Vagina (tissue), 2 donors: Measurements from ENCODE around the gene ARFRP1. TPM values are rescaled to one million over a fixed set of nuclear protein-coding genes. Genes with fewer than 3 reads are reported as not detected.

Source experiments
- DNase-seq, 2 donors: peaks; one replicate each; pipeline ENCODE4 v3.0.0-alpha.2; 2017; ENCODE audit errors: extremely low spot score in 2 of 2
- H3K27ac ChIP-seq: fragments of 200-600 bp; sonication (generic); one replicate; pipeline ENCODE4 v1.5.1; 2019
- H3K27me3 ChIP-seq: fragments of 200-600 bp; sonication (generic); one replicate; pipeline ENCODE4 v1.5.1; 2019
- H3K36me3 ChIP-seq, 2 donors: fragments of 200-600 bp; sonication (generic); one replicate each; pipeline ENCODE4 v1.5.1; 2017 to 2019
- H3K4me1 ChIP-seq: fragments of 200-600 bp; sonication (generic); one replicate; pipeline ENCODE4 v1.5.1; 2019
- H3K4me3 ChIP-seq, 2 donors: fragments of 200-600 bp; sonication (generic); 1 replicate in 1 of 2; 2 replicates in 1 of 2; pipeline ENCODE4 v1.5.1; 2016 to 2019
- H3K9me3 ChIP-seq: fragments of 200-600 bp; sonication (generic); one replicate; pipeline ENCODE4 v1.5.1; 2019
- POLR2A ChIP-seq, 2 donors: fragments of 450-650 bp; IDR thresholded peaks; one replicate each; pipeline ENCODE4 v1.6.1; 2017; ENCODE audit warnings: antibody characterized with exemption in 2 of 2, mild to moderate bottlenecking in 2 of 2, moderate library complexity in 2 of 2
- POLR2AphosphoS5 ChIP-seq, 2 donors: sonication (generic); formaldehyde crosslinking; IDR thresholded peaks; one replicate each; pipeline ENCODE4 v1.9.0; 2017; ENCODE audit warnings: antibody characterized with exemption in 2 of 2, mild to moderate bottlenecking in 2 of 2, low read depth in 1 of 2; ENCODE audit not compliant: insufficient read depth in 1 of 2
- intact Hi-C: fragments of 100-400 bp; cut with DNase I; formaldehyde crosslinking; loops from one replicate; pipeline ENCODE4 v1.15.1; 2023
- total RNA-seq: library from RNA; depleted of rRNA; stranded (reverse); fragments of >200 nt; gene quantifications from one replicate; pipeline ENCODE4 v1.2.3, GENCODE V29; 2016
- TF ChIP-seq, protein P1 (sequence below), 3 experiments: fragments of 450-650 bp in 2 of 3; fragments of 200-600 bp in 1 of 3; sonication (generic) in 1 of 3; IDR thresholded peaks; one replicate each; pipeline ENCODE4 v1.5.1; 2017 to 2019; ENCODE audit warnings: antibody characterized with exemption in 3 of 3, mild to moderate bottlenecking in 2 of 3, moderate library complexity in 2 of 3

ARFRP1 gene
- total RNA-seq, 1 donor from 2014 or later, result 30.9 TPM

DNA sequence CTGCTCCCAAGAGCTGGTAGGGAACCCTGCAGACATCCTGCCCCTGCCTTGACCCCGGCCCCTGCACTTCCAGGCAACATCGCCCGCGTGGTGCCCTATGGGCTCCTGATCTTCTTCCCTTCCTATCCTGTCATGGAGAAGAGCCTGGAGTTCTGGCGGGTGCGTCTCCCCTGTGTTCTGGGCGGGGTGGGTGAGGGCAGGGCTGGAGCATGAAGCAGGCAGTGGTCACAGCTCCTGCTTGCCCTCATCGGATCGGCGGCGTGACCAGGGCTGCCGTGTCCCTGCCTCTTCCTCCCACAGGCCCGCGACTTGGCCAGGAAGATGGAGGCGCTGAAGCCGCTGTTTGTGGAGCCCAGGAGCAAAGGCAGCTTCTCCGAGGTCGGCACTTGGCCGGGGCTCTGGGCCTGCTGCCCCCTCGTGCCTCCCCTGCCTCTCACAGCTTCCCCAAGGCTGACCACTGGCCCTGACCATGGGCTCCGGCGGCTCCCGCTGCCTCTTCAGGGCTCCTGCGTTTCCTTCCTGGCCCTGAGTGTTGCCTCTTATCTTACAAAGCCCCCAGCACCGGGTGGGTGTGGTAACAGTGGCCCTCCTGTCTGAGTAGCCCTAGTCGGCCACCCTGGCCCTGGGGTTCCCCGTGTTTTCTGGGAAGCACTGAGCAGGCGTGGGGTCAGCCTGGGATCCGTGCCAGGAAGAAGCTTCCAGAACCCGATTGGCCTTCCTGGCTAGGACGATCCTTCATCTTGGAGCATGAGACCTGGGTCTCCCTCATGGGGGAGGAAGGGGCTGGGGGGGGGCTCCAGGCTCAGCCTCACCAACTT, 19.3 kb downstream of the ARFRP1 start:
- intact Hi-C loops, result no loop called here
- peaks cover 28% of the 10 kb centered on the region for H3K4me1 ChIP-seq
- no peaks in the 10 kb centered on the region for H3K9me3 ChIP-seq
- H3K27me3 ChIP-seq, result no peaks in the 10 kb centered on the region
- DNase-seq, result no peak
- peak overlapping the region; percentile 84 for H3K27ac ChIP-seq
- TF ChIP-seq, protein P1, sequence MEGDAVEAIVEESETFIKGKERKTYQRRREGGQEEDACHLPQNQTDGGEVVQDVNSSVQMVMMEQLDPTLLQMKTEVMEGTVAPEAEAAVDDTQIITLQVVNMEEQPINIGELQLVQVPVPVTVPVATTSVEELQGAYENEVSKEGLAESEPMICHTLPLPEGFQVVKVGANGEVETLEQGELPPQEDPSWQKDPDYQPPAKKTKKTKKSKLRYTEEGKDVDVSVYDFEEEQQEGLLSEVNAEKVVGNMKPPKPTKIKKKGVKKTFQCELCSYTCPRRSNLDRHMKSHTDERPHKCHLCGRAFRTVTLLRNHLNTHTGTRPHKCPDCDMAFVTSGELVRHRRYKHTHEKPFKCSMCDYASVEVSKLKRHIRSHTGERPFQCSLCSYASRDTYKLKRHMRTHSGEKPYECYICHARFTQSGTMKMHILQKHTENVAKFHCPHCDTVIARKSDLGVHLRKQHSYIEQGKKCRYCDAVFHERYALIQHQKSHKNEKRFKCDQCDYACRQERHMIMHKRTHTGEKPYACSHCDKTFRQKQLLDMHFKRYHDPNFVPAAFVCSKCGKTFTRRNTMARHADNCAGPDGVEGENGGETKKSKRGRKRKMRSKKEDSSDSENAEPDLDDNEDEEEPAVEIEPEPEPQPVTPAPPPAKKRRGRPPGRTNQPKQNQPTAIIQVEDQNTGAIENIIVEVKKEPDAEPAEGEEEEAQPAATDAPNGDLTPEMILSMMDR (IDR thresholded peaks at IDR 0.05), result no peak
- TF ChIP-seq POLR2AphosphoS5 (IDR thresholded peaks at IDR 0.05; ENCODE audit: insufficient read depth in 1 of 2, low read depth in 1 of 2) (no peak), POLR2A (IDR thresholded peaks at IDR 0.05) (no peak)
- H3K36me3 ChIP-seq, result no peaks in the 10 kb centered on the region
- H3K4me3 ChIP-seq, result no peak overlapping the region

- Histone ChIP-seq H3K4me1 (peaks cover 36% of the 10 kb centered on the region), H3K27me3 (no peaks in the 10 kb centered on the region), H3K4me3 (no peak overlapping the region), H3K36me3 (no peaks in the 10 kb centered on the region), H3K9me3 (no peaks in the 10 kb centered on the region), H3K27ac (peak overlapping the region; percentile 84)
- no peak for DNase-seq
- intact Hi-C loops, result no loop called here
- TF ChIP-seq, protein P1 (IDR thresholded peaks at IDR 0.05), result no peak
- TF ChIP-seq POLR2A (IDR thresholded peaks at IDR 0.05) (no peak), POLR2AphosphoS5 (IDR thresholded peaks at IDR 0.05; ENCODE audit: insufficient read depth in 1 of 2, low read depth in 1 of 2) (no peak)
Observed at GRCh38 chr20:63687419-63688178, 20.2 kb downstream of the ARFRP1 start.

- no peak overlapping the region for H3K4me3 ChIP-seq
- TF ChIP-seq POLR2AphosphoS5 (IDR thresholded peaks at IDR 0.05; ENCODE audit: insufficient read depth in 1 of 2, low read depth in 1 of 2) (peak; percentile 54 to 80), POLR2A (IDR thresholded peaks at IDR 0.05) (no peak)
- peaks cover 43% of the 10 kb centered on the region for H3K4me1 ChIP-seq
- intact Hi-C loops, result no loop called here
- no peaks in the 10 kb centered on the region for H3K9me3 ChIP-seq
- no peak for DNase-seq
- H3K27ac ChIP-seq, result peak overlapping the region; percentile 84
- no peaks in the 10 kb centered on the region for H3K27me3 ChIP-seq
- H3K36me3 ChIP-seq, result no peaks in the 10 kb centered on the region
Observed at GRCh38 chr20:63686492-63687321, 21.1 kb downstream of the ARFRP1 start.

- H3K4me1 ChIP-seq, result peaks cover 49% of the 10 kb centered on the region
- H3K36me3 ChIP-seq, result no peaks in the 10 kb centered on the region
- peak overlapping the region; percentile 84 for H3K27ac ChIP-seq
- intact Hi-C loops, result no loop called here
- no peaks in the 10 kb centered on the region for H3K9me3 ChIP-seq
- TF ChIP-seq, protein P1 (IDR thresholded peaks at IDR 0.05), result no peak
- TF ChIP-seq POLR2A (IDR thresholded peaks at IDR 0.05), result no peak
- TF ChIP-seq POLR2AphosphoS5 (IDR thresholded peaks at IDR 0.05; ENCODE audit: insufficient read depth in 1 of 2, low read depth in 1 of 2), result no peak
- H3K27me3 ChIP-seq, result no peaks in the 10 kb centered on the region
- no peak overlapping the region for H3K4me3 ChIP-seq
- DNase-seq, result no peak
Observed at GRCh38 chr20:63686094-63686491, 21.7 kb downstream of the ARFRP1 start.
